HepG2 (cell line): ENCODE results near the gene BLVRB. TPM values are rescaled to one million over a fixed set of nuclear protein-coding genes. Genes with fewer than 3 reads are reported as not detected.

Source experiments
- BHLHE40 ChIP-seq: IDR thresholded peaks from 2 replicates; pipeline ENCODE4 v1.6.1; 2011; ENCODE audit warnings: low read length, improper control_type of control experiment
- GLI4 ChIP-seq: sonication (generic); formaldehyde crosslinking; IDR thresholded peaks from 2 replicates; pipeline ENCODE4 v1.5.1; 2020; ENCODE audit warnings: missing genetic modification reagents, mild to moderate bottlenecking, moderate library complexity, borderline replicate concordance
- GMEB1 ChIP-seq: sonication (generic); formaldehyde crosslinking; IDR thresholded peaks from 2 replicates; pipeline ENCODE4 v1.5.1; 2020; ENCODE audit warnings: missing genetic modification reagents, mild to moderate bottlenecking, borderline replicate concordance
- HOXA5 ChIP-seq: sonication (generic); formaldehyde crosslinking; IDR thresholded peaks from 2 replicates; pipeline ENCODE4 v1.4.0; 2020; ENCODE audit warnings: missing genetic modification reagents
- JUN ChIP-seq: sonication (generic); formaldehyde crosslinking; IDR thresholded peaks from 2 replicates; pipeline ENCODE4 v1.4.0; 2020; ENCODE audit warnings: mild to moderate bottlenecking, missing genetic modification reagents
- KDM5A ChIP-seq: fragments of 200-600 bp; sonication (generic); IDR thresholded peaks from 2 replicates; pipeline ENCODE4 v1.7.0; 2018; ENCODE audit warnings: antibody characterized with exemption, mild to moderate bottlenecking, low read length, borderline replicate concordance
- MAZ ChIP-seq, 2 experiments: sonication (generic) in 1 of 2; formaldehyde crosslinking in 1 of 2; IDR thresholded peaks; 2 replicates each; pipeline versions ENCODE4 v1.5.0 to v1.6.1; 2012 to 2020; ENCODE audit warnings: low read depth in 2 of 2, mild to moderate bottlenecking in 2 of 2, borderline replicate concordance in 1 of 2, improper control_type of control experiment in 1 of 2, low read length in 1 of 2, missing genetic modification reagents in 1 of 2, moderate library complexity in 1 of 2
- NFKB2 ChIP-seq: sonication (generic); formaldehyde crosslinking; IDR thresholded peaks from 2 replicates; pipeline ENCODE4 v1.4.0; 2020; ENCODE audit warnings: missing genetic modification reagents, borderline replicate concordance
- NFYC ChIP-seq: IDR thresholded peaks from 2 replicates; pipeline ENCODE4 v1.6.1; 2016; ENCODE audit warnings: missing genetic modification reagents, missing compliant biosample characterization
- SP1 ChIP-seq, 2 experiments: fragments of 450-650 bp in 1 of 2; sonication (generic) in 1 of 2; formaldehyde crosslinking in 1 of 2; IDR thresholded peaks; 2 replicates each; pipeline versions ENCODE4 v1.4.0 to v1.6.1; 2016 to 2020; ENCODE audit warnings: missing genetic modification reagents in 1 of 2
- SP2 ChIP-seq: sonication (generic); formaldehyde crosslinking; IDR thresholded peaks from 2 replicates; pipeline ENCODE4 v1.5.1; 2020; ENCODE audit warnings: mild to moderate bottlenecking, missing genetic modification reagents
- ZBTB21 ChIP-seq: sonication (generic); formaldehyde crosslinking; IDR thresholded peaks from 2 replicates; pipeline ENCODE4 v1.4.0; 2020; ENCODE audit warnings: missing genetic modification reagents
- ZFP36L1 ChIP-seq: sonication (generic); formaldehyde crosslinking; IDR thresholded peaks from 2 replicates; pipeline ENCODE4 v1.8.0; 2022; ENCODE audit warnings: mild to moderate bottlenecking, missing genetic modification reagents, moderate library complexity
- ZNF331 ChIP-seq: sonication (generic); formaldehyde crosslinking; IDR thresholded peaks from 2 replicates; pipeline ENCODE4 v1.4.0; 2020; ENCODE audit warnings: missing genetic modification reagents
- ZNF552 ChIP-seq: sonication (generic); formaldehyde crosslinking; IDR thresholded peaks from 2 replicates; pipeline ENCODE4 v1.9.0; 2022; ENCODE audit warnings: missing genetic modification reagents, mild to moderate bottlenecking, borderline replicate concordance
- ZNF790 ChIP-seq: sonication (generic); formaldehyde crosslinking; IDR thresholded peaks from 2 replicates; pipeline ENCODE4 v1.8.0; 2022; ENCODE audit warnings: missing genetic modification reagents, mild to moderate bottlenecking, borderline replicate concordance
- ZSCAN21 ChIP-seq: sonication (generic); formaldehyde crosslinking; IDR thresholded peaks from 2 replicates; pipeline ENCODE4 v1.8.0; 2022; ENCODE audit warnings: mild to moderate bottlenecking, missing genetic modification reagents, moderate library complexity, borderline replicate concordance
- polyA plus RNA-seq, 8 experiments: library from polyadenylated mRNA; depleted of rRNA in 3 of 8; stranded (reverse) in 7 of 8; unstranded in 1 of 8; fragments of >200 nt; fragmentation: Illumina TruSeq in 4 of 8; extraction: Trizol in 4 of 8; gene quantifications; 2 replicates each; pipeline versions ENCODE4 v1.2.1 to v1.2.3, GENCODE V29; 2011 to 2016; ENCODE audit warnings: low read depth in 4 of 8, missing spikeins in 1 of 8, mixed read lengths in 1 of 8; ENCODE audit not compliant: insufficient read depth in 1 of 8
- total RNA-seq, 5 experiments: library from RNA; depleted of rRNA; stranded (reverse); fragments of >200 nt; fragmentation: Illumina TruSeq; extraction: Trizol; gene quantifications; 2 replicates each; pipeline ENCODE4 v1.2.3, GENCODE V29; 2016; ENCODE audit warnings: low read depth in 1 of 5
- TF ChIP-seq, protein P1 (sequence below): fragments of 450-650 bp; IDR thresholded peaks from 2 replicates; pipeline ENCODE4 v1.6.1; 2016
- TF ChIP-seq, protein P2 (sequence below): sonication (generic); formaldehyde crosslinking; IDR thresholded peaks from 2 replicates; pipeline ENCODE4 v1.4.0; 2020; ENCODE audit warnings: missing genetic modification reagents
- TF ChIP-seq, protein P3 (sequence below): IDR thresholded peaks from 2 replicates; pipeline ENCODE4 v1.6.1; 2018; ENCODE audit warnings: missing genetic modification reagents, mild to moderate bottlenecking, missing compliant biosample characterization

BLVRB gene
- total and polyA plus RNA-seq, 2 of the 13 experiments (the other 11 are each of a cell fraction or from before 2014, with no cell fraction given) = 25.9 to 51.4 TPM

- TF ChIP-seq, protein P1, sequence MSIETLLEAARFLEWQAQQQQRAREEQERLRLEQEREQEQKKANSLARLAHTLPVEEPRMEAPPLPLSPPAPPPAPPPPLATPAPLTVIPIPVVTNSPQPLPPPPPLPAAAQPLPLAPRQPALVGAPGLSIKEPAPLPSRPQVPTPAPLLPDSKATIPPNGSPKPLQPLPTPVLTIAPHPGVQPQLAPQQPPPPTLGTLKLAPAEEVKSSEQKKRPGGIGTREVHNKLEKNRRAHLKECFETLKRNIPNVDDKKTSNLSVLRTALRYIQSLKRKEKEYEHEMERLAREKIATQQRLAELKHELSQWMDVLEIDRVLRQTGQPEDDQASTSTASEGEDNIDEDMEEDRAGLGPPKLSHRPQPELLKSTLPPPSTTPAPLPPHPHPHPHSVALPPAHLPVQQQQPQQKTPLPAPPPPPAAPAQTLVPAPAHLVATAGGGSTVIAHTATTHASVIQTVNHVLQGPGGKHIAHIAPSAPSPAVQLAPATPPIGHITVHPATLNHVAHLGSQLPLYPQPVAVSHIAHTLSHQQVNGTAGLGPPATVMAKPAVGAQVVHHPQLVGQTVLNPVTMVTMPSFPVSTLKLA = 0 out of 2 replicates have a peak, but pooled peaks have one; percentile 27
- TF ChIP-seq ZSCAN21 (CRISPR knock-in tag) = 0 out of 2 replicates have a peak, but pooled peaks have one; percentile 47
- TF ChIP-seq, protein P2, sequence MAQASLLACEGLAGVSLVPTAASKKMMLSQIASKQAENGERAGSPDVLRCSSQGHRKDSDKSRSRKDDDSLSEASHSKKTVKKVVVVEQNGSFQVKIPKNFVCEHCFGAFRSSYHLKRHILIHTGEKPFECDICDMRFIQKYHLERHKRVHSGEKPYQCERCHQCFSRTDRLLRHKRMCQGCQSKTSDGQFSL (CRISPR knock-in tag) = peak; percentile 32; the same call in 1 of the 2 replicates
- peak; percentile 82 for TF ChIP-seq SP2 (CRISPR knock-in tag)
- TF ChIP-seq SP1 (IDR thresholded peaks at IDR 0.05) = no peak
- peak; percentile 86 for TF ChIP-seq SP1 (CRISPR knock-in tag; IDR thresholded peaks at IDR 0.05)
- TF ChIP-seq GLI4 (CRISPR knock-in tag) = no peak
- TF ChIP-seq NFYC (CRISPR knock-in tag) = peak; percentile 75
- peak; percentile 72 for TF ChIP-seq BHLHE40
- peak; percentile 78; the same call in 1 of the 2 replicates for TF ChIP-seq ZFP36L1 (CRISPR knock-in tag)
- TF ChIP-seq, protein P3, sequence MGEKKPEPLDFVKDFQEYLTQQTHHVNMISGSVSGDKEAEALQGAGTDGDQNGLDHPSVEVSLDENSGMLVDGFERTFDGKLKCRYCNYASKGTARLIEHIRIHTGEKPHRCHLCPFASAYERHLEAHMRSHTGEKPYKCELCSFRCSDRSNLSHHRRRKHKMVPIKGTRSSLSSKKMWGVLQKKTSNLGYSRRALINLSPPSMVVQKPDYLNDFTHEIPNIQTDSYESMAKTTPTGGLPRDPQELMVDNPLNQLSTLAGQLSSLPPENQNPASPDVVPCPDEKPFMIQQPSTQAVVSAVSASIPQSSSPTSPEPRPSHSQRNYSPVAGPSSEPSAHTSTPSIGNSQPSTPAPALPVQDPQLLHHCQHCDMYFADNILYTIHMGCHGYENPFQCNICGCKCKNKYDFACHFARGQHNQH (CRISPR knock-in tag) = 0 out of 2 replicates have a peak, but pooled peaks have one; percentile 27
- 0 out of 2 replicates have a peak, but pooled peaks have one; percentile 48 for TF ChIP-seq ZNF331
- TF ChIP-seq MAZ (IDR thresholded peaks at IDR 0.05; ENCODE audit: borderline replicate concordance, low read depth, low read length) = no peak; the same call in 1 of the 2 replicates
- peak; percentile 87 for TF ChIP-seq MAZ (CRISPR knock-in tag; IDR thresholded peaks at IDR 0.05; ENCODE audit: low read depth)
- TF ChIP-seq ZNF790 (CRISPR knock-in tag) = peak; percentile 75; the same call in 1 of the 2 replicates
- peak; percentile 62; the same call in 1 of the 2 replicates for TF ChIP-seq NFKB2 (CRISPR knock-in tag)
- TF ChIP-seq ZNF552 = no peak
- peak; percentile 75; the same call in 1 of the 2 replicates for TF ChIP-seq KDM5A
- peak; percentile 52; the same call in 1 of the 2 replicates for TF ChIP-seq JUN (CRISPR knock-in tag)
- TF ChIP-seq ZBTB21 (CRISPR knock-in tag) = peak; percentile 70; the same call in 1 of the 2 replicates
- peak; percentile 85; the same call in 1 of the 2 replicates for TF ChIP-seq HOXA5 (CRISPR knock-in tag)
- peak; percentile 67; the same call in 1 of the 2 replicates for TF ChIP-seq GMEB1
Measured at GRCh38 chr19:40444000-40444824, 21.3 kb downstream of the BLVRB start, which contains the start of gene SERTAD3 (continued).
